Measurements from ENCODE around the gene RAET1G.

Gene RAET1G

DNA sequence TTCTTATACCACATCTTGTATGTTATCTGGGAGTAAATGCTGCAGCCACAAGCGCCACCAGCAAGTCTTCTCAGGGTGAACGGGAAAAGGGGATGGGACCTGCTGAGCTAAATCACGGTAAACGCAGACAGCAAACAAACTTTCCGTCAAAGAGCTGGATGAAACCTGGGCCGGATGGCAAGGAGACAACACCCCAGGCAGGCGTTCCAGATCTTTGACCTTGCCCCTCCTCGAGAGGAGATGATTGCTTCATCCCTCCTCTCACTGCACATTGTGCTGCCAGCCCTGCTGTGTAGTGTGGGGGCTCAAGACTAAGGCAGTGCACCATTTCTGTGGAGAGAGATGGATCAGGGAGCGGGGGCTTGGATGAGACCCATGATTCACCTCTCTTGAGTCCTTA, 34.8 kb downstream of the RAET1G start:
- Histone ChIP-seq H3K36me3 (ENCODE audit: control insufficient read depth, insufficient read depth, low read length) (no peaks in the 10 kb centered on the region), H3K9me3 (ENCODE audit: control insufficient read depth, low read length) (no peaks in the 10 kb centered on the region), H3K4me3 (ENCODE audit: insufficient read depth, low read depth, low read length, poor library complexity, severe bottlenecking) (no peak overlapping the region), H3K27me3 (replicated peaks; ENCODE audit: control insufficient read depth, insufficient read depth, low read length, poor library complexity, severe bottlenecking) (no peaks in the 10 kb centered on the region), H3K4me1 (ENCODE audit: control insufficient read depth, insufficient read depth, low read length, poor library complexity, severe bottlenecking) (no peaks in the 10 kb centered on the region), H3K27ac (ENCODE audit: insufficient read depth, low read length, poor library complexity, severe bottlenecking) (no peak overlapping the region)
- no peak for DNase-seq

DNA sequence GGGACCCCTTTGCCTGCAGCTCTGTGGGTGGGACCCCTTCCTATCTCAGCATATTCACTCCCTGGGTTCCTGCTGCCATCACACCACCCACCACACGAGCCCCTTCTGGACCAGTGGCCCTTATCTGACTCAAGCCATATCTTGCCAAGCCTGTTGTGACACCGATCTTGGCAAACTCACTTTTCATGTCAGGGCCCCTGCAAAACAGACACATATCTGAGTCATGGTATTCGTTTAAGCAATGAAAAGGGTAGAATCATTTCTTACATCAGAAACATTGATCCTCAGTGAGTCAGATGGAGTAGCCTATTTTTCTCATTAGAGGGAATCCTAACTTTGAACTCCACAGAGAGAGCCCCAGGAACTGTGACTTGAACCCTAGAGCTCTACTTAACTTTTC, 35.6 kb downstream of the RAET1G start:
- no peaks in the 10 kb centered on the region for H3K9me3 ChIP-seq (ENCODE audit: control insufficient read depth, low read length)
- no peak overlapping the region for H3K27ac ChIP-seq (ENCODE audit: insufficient read depth, low read length, poor library complexity, severe bottlenecking)
- H3K27me3 ChIP-seq (replicated peaks; ENCODE audit: control insufficient read depth, insufficient read depth, low read length, poor library complexity, severe bottlenecking): no peaks in the 10 kb centered on the region
- H3K36me3 ChIP-seq (ENCODE audit: control insufficient read depth, insufficient read depth, low read length): no peaks in the 10 kb centered on the region
- H3K4me3 ChIP-seq (ENCODE audit: insufficient read depth, low read depth, low read length, poor library complexity, severe bottlenecking): no peak overlapping the region
- H3K4me1 ChIP-seq (ENCODE audit: control insufficient read depth, insufficient read depth, low read length, poor library complexity, severe bottlenecking): no peaks in the 10 kb centered on the region
- no peak for DNase-seq

DNA sequence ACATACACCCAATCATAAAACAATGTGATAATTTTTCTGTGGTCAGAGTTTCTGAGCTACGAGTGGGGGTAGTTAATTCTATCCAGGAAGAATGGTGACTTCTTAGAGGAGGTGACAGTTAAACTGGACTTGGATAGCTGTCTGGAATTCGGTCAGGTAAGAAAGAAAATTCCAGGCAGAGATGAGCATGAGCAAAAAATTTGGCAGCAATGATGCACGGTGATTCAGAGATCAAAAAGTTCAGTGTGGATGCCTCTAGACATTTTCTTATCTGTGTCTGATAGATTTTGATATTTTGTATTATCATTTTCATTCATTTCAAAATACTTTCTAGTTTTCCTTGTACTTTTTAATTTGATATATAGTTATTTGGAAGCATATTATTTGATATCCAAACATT, 37.0 kb downstream of the RAET1G start:
- H3K4me3 ChIP-seq (ENCODE audit: insufficient read depth, low read depth, low read length, poor library complexity, severe bottlenecking): no peak overlapping the region
- H3K27me3 ChIP-seq (replicated peaks; ENCODE audit: control insufficient read depth, insufficient read depth, low read length, poor library complexity, severe bottlenecking): no peaks in the 10 kb centered on the region
- no peaks in the 10 kb centered on the region for H3K4me1 ChIP-seq (ENCODE audit: control insufficient read depth, insufficient read depth, low read length, poor library complexity, severe bottlenecking)
- H3K27ac ChIP-seq (ENCODE audit: insufficient read depth, low read length, poor library complexity, severe bottlenecking): no peak overlapping the region
- no peak for DNase-seq
- H3K36me3 ChIP-seq (ENCODE audit: control insufficient read depth, insufficient read depth, low read length): no peaks in the 10 kb centered on the region
- H3K9me3 ChIP-seq (ENCODE audit: control insufficient read depth, low read length): no peaks in the 10 kb centered on the region

DNA sequence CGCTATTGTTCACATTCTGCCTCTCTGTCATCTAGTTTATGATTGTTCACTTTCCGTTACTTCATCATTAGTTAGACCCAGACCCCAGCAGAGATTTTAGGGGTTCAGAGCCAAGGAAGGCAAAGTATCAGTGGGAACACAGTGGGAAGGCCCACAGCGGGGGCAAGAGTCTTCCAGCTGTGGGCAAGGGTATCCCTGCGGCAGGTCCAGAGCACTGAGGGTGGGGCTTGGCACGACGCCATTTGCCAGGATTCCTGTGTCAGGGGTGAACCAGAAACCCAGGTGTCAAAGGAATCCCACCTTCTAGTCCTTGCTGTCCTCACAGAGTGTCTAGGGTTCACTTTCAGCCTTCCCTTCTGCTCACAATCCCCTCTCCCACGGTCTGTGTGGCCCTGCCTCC, 38.3 kb downstream of the RAET1G start:
- H3K27me3 ChIP-seq (replicated peaks; ENCODE audit: control insufficient read depth, insufficient read depth, low read length, poor library complexity, severe bottlenecking): no peaks in the 10 kb centered on the region
- no peak overlapping the region for H3K27ac ChIP-seq (ENCODE audit: insufficient read depth, low read length, poor library complexity, severe bottlenecking)
- no peak overlapping the region for H3K4me3 ChIP-seq (ENCODE audit: insufficient read depth, low read depth, low read length, poor library complexity, severe bottlenecking)
- H3K36me3 ChIP-seq (ENCODE audit: control insufficient read depth, insufficient read depth, low read length): no peaks in the 10 kb centered on the region
- no peaks in the 10 kb centered on the region for H3K4me1 ChIP-seq (ENCODE audit: control insufficient read depth, insufficient read depth, low read length, poor library complexity, severe bottlenecking)
- DNase-seq: no peak
- H3K9me3 ChIP-seq (ENCODE audit: control insufficient read depth, low read length): no peaks in the 10 kb centered on the region

- Histone ChIP-seq H3K36me3 (ENCODE audit: control insufficient read depth, insufficient read depth, low read length) (no peaks in the 10 kb centered on the region), H3K4me3 (ENCODE audit: insufficient read depth, low read depth, low read length, poor library complexity, severe bottlenecking) (no peak overlapping the region), H3K27ac (ENCODE audit: insufficient read depth, low read length, poor library complexity, severe bottlenecking) (no peak overlapping the region), H3K27me3 (replicated peaks; ENCODE audit: control insufficient read depth, insufficient read depth, low read length, poor library complexity, severe bottlenecking) (no peaks in the 10 kb centered on the region), H3K9me3 (ENCODE audit: control insufficient read depth, low read length) (no peaks in the 10 kb centered on the region), H3K4me1 (ENCODE audit: control insufficient read depth, insufficient read depth, low read length, poor library complexity, severe bottlenecking) (no peaks in the 10 kb centered on the region)
- no peak for DNase-seq
Observed at GRCh38 chr6:149884215-149884614, 38.7 kb downstream of the RAET1G start.

GRCh38 chr6:149881860-149882259, 41.1 kb downstream of the RAET1G start:
- Histone ChIP-seq H3K4me3 (ENCODE audit: insufficient read depth, low read depth, low read length, poor library complexity, severe bottlenecking) (no peak overlapping the region), H3K4me1 (ENCODE audit: control insufficient read depth, insufficient read depth, low read length, poor library complexity, severe bottlenecking) (no peaks in the 10 kb centered on the region), H3K9me3 (ENCODE audit: control insufficient read depth, low read length) (no peaks in the 10 kb centered on the region), H3K27me3 (replicated peaks; ENCODE audit: control insufficient read depth, insufficient read depth, low read length, poor library complexity, severe bottlenecking) (no peaks in the 10 kb centered on the region), H3K36me3 (ENCODE audit: control insufficient read depth, insufficient read depth, low read length) (no peaks in the 10 kb centered on the region), H3K27ac (ENCODE audit: insufficient read depth, low read length, poor library complexity, severe bottlenecking) (no peak overlapping the region)
- no peak for DNase-seq

DNA sequence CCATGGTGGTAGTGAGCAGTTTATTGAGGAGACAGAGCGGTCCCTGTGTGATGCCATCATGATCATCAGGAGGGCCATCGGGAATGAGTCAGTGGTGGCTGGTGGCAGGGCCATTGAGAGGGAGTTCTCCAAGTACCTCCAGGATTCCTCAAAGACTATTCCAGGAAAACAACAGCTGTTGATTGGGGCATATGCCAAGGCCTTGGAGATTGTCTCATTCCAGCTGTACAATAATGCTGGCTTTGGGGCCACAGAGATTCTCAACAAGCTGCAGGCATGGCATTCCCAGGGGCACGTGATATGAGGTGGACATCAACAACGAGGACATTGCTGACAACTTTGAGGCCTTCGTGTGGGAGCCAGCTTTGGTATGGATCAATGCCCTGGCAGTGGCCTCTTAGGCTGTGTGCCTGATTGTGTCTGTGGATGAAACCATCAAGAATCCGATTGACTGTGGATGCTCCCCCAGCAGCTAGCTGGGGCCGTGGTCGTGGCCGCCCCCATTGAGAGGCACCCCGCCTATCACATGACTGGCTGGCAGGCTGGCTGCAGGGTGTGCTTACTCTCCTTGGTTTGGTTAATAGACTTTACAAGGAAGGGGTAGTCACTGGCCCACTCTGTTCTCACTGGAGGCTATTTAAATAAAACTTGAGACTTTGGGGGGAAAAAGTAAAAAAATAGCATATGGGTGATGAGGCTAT, 41.7 kb downstream of the RAET1G start:
- Histone ChIP-seq H3K27ac (ENCODE audit: insufficient read depth, low read length, poor library complexity, severe bottlenecking) (no peak overlapping the region), H3K9me3 (ENCODE audit: control insufficient read depth, low read length) (no peaks in the 10 kb centered on the region), H3K27me3 (replicated peaks; ENCODE audit: control insufficient read depth, insufficient read depth, low read length, poor library complexity, severe bottlenecking) (no peaks in the 10 kb centered on the region), H3K4me1 (ENCODE audit: control insufficient read depth, insufficient read depth, low read length, poor library complexity, severe bottlenecking) (no peaks in the 10 kb centered on the region), H3K4me3 (ENCODE audit: insufficient read depth, low read depth, low read length, poor library complexity, severe bottlenecking) (no peak overlapping the region), H3K36me3 (ENCODE audit: control insufficient read depth, insufficient read depth, low read length) (no peaks in the 10 kb centered on the region)
- no peak for DNase-seq

DNA sequence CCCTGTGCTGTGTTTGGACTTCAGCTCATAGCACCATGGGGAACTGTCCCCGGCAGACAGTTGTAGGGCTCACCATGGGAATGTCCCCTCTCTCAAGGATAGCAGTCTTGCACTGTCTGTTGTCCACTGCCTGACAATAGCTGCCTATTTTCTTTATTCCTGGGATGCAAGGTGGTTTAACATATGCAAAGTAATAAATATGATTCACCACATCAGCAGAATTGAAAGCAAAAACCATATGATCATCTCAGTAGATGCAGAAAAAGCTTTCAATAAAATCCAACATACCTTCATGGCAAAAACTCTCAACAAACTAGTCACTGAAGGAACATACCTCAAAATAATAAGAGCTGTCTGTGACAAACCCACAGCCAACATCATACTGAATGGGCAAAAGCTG, 45.3 kb downstream of the RAET1G start:
- DNase-seq: no peak
- H3K4me3 ChIP-seq (ENCODE audit: insufficient read depth, low read depth, low read length, poor library complexity, severe bottlenecking): no peak overlapping the region
- no peaks in the 10 kb centered on the region for H3K9me3 ChIP-seq (ENCODE audit: control insufficient read depth, low read length)
- H3K36me3 ChIP-seq (ENCODE audit: control insufficient read depth, insufficient read depth, low read length): no peaks in the 10 kb centered on the region
- peaks cover 3% of the 10 kb centered on the region for H3K27me3 ChIP-seq (replicated peaks; ENCODE audit: control insufficient read depth, insufficient read depth, low read length, poor library complexity, severe bottlenecking)
- no peak overlapping the region for H3K27ac ChIP-seq (ENCODE audit: insufficient read depth, low read length, poor library complexity, severe bottlenecking)
- no peaks in the 10 kb centered on the region for H3K4me1 ChIP-seq (ENCODE audit: control insufficient read depth, insufficient read depth, low read length, poor library complexity, severe bottlenecking)

GRCh38 chr6:149876241-149876933, 46.5 kb downstream of the RAET1G start:
- no peak overlapping the region for H3K27ac ChIP-seq (ENCODE audit: insufficient read depth, low read length, poor library complexity, severe bottlenecking)
- H3K9me3 ChIP-seq (ENCODE audit: control insufficient read depth, low read length): no peaks in the 10 kb centered on the region
- no peaks in the 10 kb centered on the region for H3K36me3 ChIP-seq (ENCODE audit: control insufficient read depth, insufficient read depth, low read length)
- H3K4me3 ChIP-seq (ENCODE audit: insufficient read depth, low read depth, low read length, poor library complexity, severe bottlenecking): no peak overlapping the region
- DNase-seq: no peak
- no peaks in the 10 kb centered on the region for H3K4me1 ChIP-seq (ENCODE audit: control insufficient read depth, insufficient read depth, low read length, poor library complexity, severe bottlenecking)
- peaks cover 3% of the 10 kb centered on the region for H3K27me3 ChIP-seq (replicated peaks; ENCODE audit: control insufficient read depth, insufficient read depth, low read length, poor library complexity, severe bottlenecking)

GRCh38 chr6:149872233-149872632, 50.7 kb downstream of the RAET1G start:
- no peaks in the 10 kb centered on the region for H3K4me1 ChIP-seq (ENCODE audit: control insufficient read depth, insufficient read depth, low read length, poor library complexity, severe bottlenecking)
- no peak overlapping the region for H3K27ac ChIP-seq (ENCODE audit: insufficient read depth, low read length, poor library complexity, severe bottlenecking)
- H3K36me3 ChIP-seq (ENCODE audit: control insufficient read depth, insufficient read depth, low read length): no peaks in the 10 kb centered on the region
- no peak for DNase-seq
- H3K27me3 ChIP-seq (replicated peaks; ENCODE audit: control insufficient read depth, insufficient read depth, low read length, poor library complexity, severe bottlenecking): peaks cover 3% of the 10 kb centered on the region
- H3K4me3 ChIP-seq (ENCODE audit: insufficient read depth, low read depth, low read length, poor library complexity, severe bottlenecking): no peak overlapping the region
- no peaks in the 10 kb centered on the region for H3K9me3 ChIP-seq (ENCODE audit: control insufficient read depth, low read length)

All from effector memory CD4-positive, alpha-beta T cell (primary cell).